Tibial nerve (tissue), 4 donors: ENCODE measurements around the gene NT5C1B.

Experiments used
- CTCF ChIP-seq, 5 experiments: fragments of 200-600 bp in 3 of 5; fragments of 450-650 bp in 2 of 5; sonication (generic) in 3 of 5; IDR thresholded peaks; one replicate each; pipeline ENCODE4 v1.5.1; 2016 to 2019; ENCODE audit warnings: antibody characterized with exemption in 5 of 5, mild to moderate bottlenecking in 3 of 5, moderate library complexity in 2 of 5
- EP300 ChIP-seq, 2 donors: sonication (generic); formaldehyde crosslinking; IDR thresholded peaks; one replicate each; pipeline ENCODE4 v1.6.1; 2017; ENCODE audit warnings: antibody characterized with exemption in 2 of 2, mild to moderate bottlenecking in 1 of 2
- POLR2A ChIP-seq, 2 donors: fragments of 450-650 bp; IDR thresholded peaks; one replicate each; pipeline ENCODE4 v1.6.1; 2017; ENCODE audit warnings: antibody characterized with exemption in 2 of 2, mild to moderate bottlenecking in 2 of 2, moderate library complexity in 2 of 2

- no peak for TF ChIP-seq CTCF (IDR thresholded peaks at IDR 0.05)
- TF ChIP-seq POLR2A (IDR thresholded peaks at IDR 0.05) = no peak
- no peak for TF ChIP-seq EP300 (IDR thresholded peaks at IDR 0.05)
Measured at GRCh38 chr2:18536100-18536499, 53.3 kb downstream of the NT5C1B start.
